ENCODE results near the gene POTEC. TPM values are rescaled to one million over a fixed set of nuclear protein-coding genes. Genes with fewer than 3 reads are reported as not detected.
"Not testable (repeated sequence)": the region's sequence is repeated elsewhere in the genome, so short reads cannot be mapped to it uniquely, and the experiment has no call there.

The POTEC gene
- total RNA-seq, 1 donor from 2014 or later, result not detected

- intact Hi-C loops (cut with micrococcal nuclease); H3K9me3 Mint-ChIP-seq; H3K27ac Mint-ChIP-seq; DNase-seq; H3K36me3 Mint-ChIP-seq (ENCODE audit: low read depth); H3K4me1 Mint-ChIP-seq; H3K27me3 Mint-ChIP-seq; H3K4me3 Mint-ChIP-seq: not testable (repeated sequence)
These were observed 70.0 kb downstream of the POTEC start for GRCh38 chr18:14473250-14474006.

GRCh38 chr18:14471286-14471685 is 72.1 kb downstream of the POTEC start:
- H3K36me3 Mint-ChIP-seq (ENCODE audit: low read depth); H3K4me1 Mint-ChIP-seq; H3K4me3 Mint-ChIP-seq; DNase-seq; H3K9me3 Mint-ChIP-seq; H3K27me3 Mint-ChIP-seq; H3K27ac Mint-ChIP-seq; intact Hi-C loops (cut with micrococcal nuclease): not testable (repeated sequence)

GRCh38 chr18:14470446-14470845 is 73.0 kb downstream of the POTEC start:
- DNase-seq; H3K4me3 Mint-ChIP-seq; H3K9me3 Mint-ChIP-seq; intact Hi-C loops (cut with micrococcal nuclease); H3K4me1 Mint-ChIP-seq; H3K27ac Mint-ChIP-seq; H3K36me3 Mint-ChIP-seq (ENCODE audit: low read depth); H3K27me3 Mint-ChIP-seq: not testable (repeated sequence)

GRCh38 chr18:14470046-14470445 is 73.4 kb downstream of the POTEC start:
- intact Hi-C loops (cut with micrococcal nuclease); H3K27ac Mint-ChIP-seq; DNase-seq; H3K4me3 Mint-ChIP-seq; H3K36me3 Mint-ChIP-seq (ENCODE audit: low read depth); H3K4me1 Mint-ChIP-seq; H3K9me3 Mint-ChIP-seq; H3K27me3 Mint-ChIP-seq: not testable (repeated sequence)

- H3K9me3 Mint-ChIP-seq; H3K36me3 Mint-ChIP-seq (ENCODE audit: low read depth); H3K4me3 Mint-ChIP-seq; DNase-seq; H3K27ac Mint-ChIP-seq; H3K4me1 Mint-ChIP-seq; H3K27me3 Mint-ChIP-seq; intact Hi-C loops (cut with micrococcal nuclease): not testable (repeated sequence)
These were observed 77.4 kb downstream of the POTEC start for GRCh38 chr18:14465989-14466388.

Other genes with a start within 250 kb of the POTEC start
- gene ANKRD30B, start 204.6 kb upstream of the POTEC start, total RNA-seq, result not detected in 2 replicates